ENCODE results near the gene RARS2. TPM values are rescaled to one million over a fixed set of nuclear protein-coding genes. Genes with fewer than 3 reads are reported as not detected.

The RARS2 gene
- total RNA-seq, 2 donors from 2014 or later: 49.7 to 57.0 TPM

DNA sequence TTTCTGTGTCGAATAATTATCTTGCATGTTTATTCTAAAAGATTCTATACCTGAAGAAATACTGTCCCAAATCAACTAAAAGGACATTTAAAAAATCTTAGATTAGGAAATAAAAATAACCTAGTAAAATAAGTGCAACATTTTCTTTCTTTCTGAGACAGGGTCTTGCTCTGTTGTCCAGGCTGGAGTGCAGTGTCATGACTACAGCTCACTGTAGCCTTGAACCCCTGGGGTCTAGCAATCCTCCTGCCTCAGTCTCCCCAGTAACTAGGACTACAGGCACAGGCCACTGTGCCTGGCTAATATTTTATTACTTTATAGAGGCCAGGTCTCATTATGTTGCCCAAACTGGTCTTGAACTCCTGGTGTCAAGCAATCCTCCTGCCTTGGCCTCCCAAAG, 48.7 kb downstream of the RARS2 start:
- no peaks in the 10 kb centered on the region for H3K4me1 Mint-ChIP-seq
- H3K9ac ChIP-seq (ENCODE audit: extremely low read depth, low read length, poor library complexity, severe bottlenecking): no peak overlapping the region
- 100% methylated on average over 1 of the region's 1 CpG; no CpG with 5 or more reads in 1 of the 2 experiments for WGBS, 2 experiments (ENCODE audit: insufficient coverage in 1 of 2, insufficient read length in 1 of 2)
- TF ChIP-seq CTCF (conservative IDR thresholded peaks at IDR 0.05): no peak
- no peak overlapping the region for H3K4me3 Mint-ChIP-seq
- peak overlapping the region; percentile 35 for H3K4me3 ChIP-seq (ENCODE audit: low read length)
- no peak for DNase-seq
- no peak overlapping the region for H3K27ac Mint-ChIP-seq
- H3K36me3 Mint-ChIP-seq (ENCODE audit: low read depth): peaks cover 71% of the 10 kb centered on the region
- H3K27me3 Mint-ChIP-seq (ENCODE audit: insufficient read depth): no peaks in the 10 kb centered on the region
- peaks cover 82% of the 10 kb centered on the region for H3K36me3 ChIP-seq (ENCODE audit: control insufficient read depth, insufficient read depth, low read length)
- H3K27ac ChIP-seq (ENCODE audit: low read depth, low read length): no peak overlapping the region
- peaks cover 14% of the 10 kb centered on the region for H3K9me3 Mint-ChIP-seq
- peaks cover 32% of the 10 kb centered on the region for H3K9me3 ChIP-seq (ENCODE audit: control insufficient read depth, low read length)
- no peaks in the 10 kb centered on the region for H3K4me1 ChIP-seq (ENCODE audit: control insufficient read depth, insufficient read depth, low read length)
- H3K27me3 ChIP-seq (ENCODE audit: control insufficient read depth, insufficient read depth, low read length, poor library complexity, severe bottlenecking): no peaks in the 10 kb centered on the region

DNA sequence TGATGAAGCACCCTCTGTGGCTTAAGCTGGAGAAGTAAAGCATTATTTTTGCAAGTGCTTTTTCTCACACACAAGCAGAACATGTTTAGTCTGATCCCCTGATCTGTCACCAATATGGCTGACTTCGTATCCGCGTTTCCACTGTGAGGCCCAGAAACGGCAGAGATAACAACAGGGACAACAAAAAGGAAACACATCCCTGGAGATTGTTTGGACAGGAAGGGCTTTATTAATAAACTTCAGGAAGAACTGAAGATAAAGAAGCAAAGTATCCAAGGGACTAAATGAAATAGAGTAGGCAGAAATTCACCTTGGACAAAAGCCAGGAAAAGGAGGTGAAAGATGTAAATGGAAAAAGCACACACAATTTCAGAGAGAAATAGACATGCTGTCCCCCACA, 49.2 kb downstream of the RARS2 start:
- no peak overlapping the region for H3K9ac ChIP-seq (ENCODE audit: extremely low read depth, low read length, poor library complexity, severe bottlenecking)
- H3K27ac Mint-ChIP-seq: no peak overlapping the region
- H3K9me3 ChIP-seq (ENCODE audit: control insufficient read depth, low read length): peaks cover 32% of the 10 kb centered on the region
- H3K4me3 ChIP-seq (ENCODE audit: low read length): peak overlapping the region; percentile 35
- no peak for TF ChIP-seq CTCF (conservative IDR thresholded peaks at IDR 0.05)
- no peak overlapping the region for H3K4me3 Mint-ChIP-seq
- peaks cover 81% of the 10 kb centered on the region for H3K36me3 ChIP-seq (ENCODE audit: control insufficient read depth, insufficient read depth, low read length)
- H3K4me1 ChIP-seq (ENCODE audit: control insufficient read depth, insufficient read depth, low read length): no peaks in the 10 kb centered on the region
- no peaks in the 10 kb centered on the region for H3K27me3 Mint-ChIP-seq (ENCODE audit: insufficient read depth)
- no peaks in the 10 kb centered on the region for H3K27me3 ChIP-seq (ENCODE audit: control insufficient read depth, insufficient read depth, low read length, poor library complexity, severe bottlenecking)
- 96 to 100% methylated on average over 1 to 4 of the region's 4 CpGs for WGBS, 2 experiments (ENCODE audit: insufficient coverage in 1 of 2, insufficient read length in 1 of 2)
- H3K27ac ChIP-seq (ENCODE audit: low read depth, low read length): no peak overlapping the region
- peaks cover 14% of the 10 kb centered on the region for H3K9me3 Mint-ChIP-seq
- no peak for DNase-seq
- peaks cover 70% of the 10 kb centered on the region for H3K36me3 Mint-ChIP-seq (ENCODE audit: low read depth)
- H3K4me1 Mint-ChIP-seq: no peaks in the 10 kb centered on the region

DNA sequence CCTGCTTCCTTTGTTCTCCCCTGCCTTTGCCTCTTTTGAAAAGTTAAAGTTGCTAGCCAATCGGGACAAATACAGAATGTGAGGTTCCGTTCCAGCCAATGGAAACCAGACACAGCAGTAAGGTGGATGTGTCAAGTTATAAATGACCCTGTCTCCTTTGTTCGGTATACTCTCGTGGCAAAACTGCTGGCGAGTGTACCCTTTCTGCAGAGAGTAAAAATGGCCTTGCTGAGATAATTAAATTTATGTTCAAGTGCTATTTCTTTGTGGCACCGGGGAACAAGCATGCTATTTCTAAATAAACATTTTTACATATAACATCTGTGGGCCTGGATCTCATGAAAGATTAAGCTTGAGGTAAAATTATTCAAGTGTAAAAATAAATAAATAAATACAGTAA, 50.2 kb downstream of the RARS2 start:
- H3K4me1 Mint-ChIP-seq: no peaks in the 10 kb centered on the region
- H3K27ac Mint-ChIP-seq: no peak overlapping the region
- Histone ChIP-seq H3K9ac (ENCODE audit: extremely low read depth, low read length, poor library complexity, severe bottlenecking) (no peak overlapping the region), H3K4me1 (ENCODE audit: control insufficient read depth, insufficient read depth, low read length) (no peaks in the 10 kb centered on the region), H3K9me3 (ENCODE audit: control insufficient read depth, low read length) (peaks cover 32% of the 10 kb centered on the region), H3K36me3 (ENCODE audit: control insufficient read depth, insufficient read depth, low read length) (peaks cover 81% of the 10 kb centered on the region), H3K27ac (ENCODE audit: low read depth, low read length) (no peak overlapping the region), H3K27me3 (ENCODE audit: control insufficient read depth, insufficient read depth, low read length, poor library complexity, severe bottlenecking) (no peaks in the 10 kb centered on the region), H3K4me3 (ENCODE audit: low read length) (no peak overlapping the region)
- TF ChIP-seq CTCF (conservative IDR thresholded peaks at IDR 0.05): no peak
- 95 to 100% methylated on average over 2 to 5 of the region's 6 CpGs for WGBS, 2 experiments (ENCODE audit: insufficient coverage in 1 of 2, insufficient read length in 1 of 2)
- peaks cover 14% of the 10 kb centered on the region for H3K9me3 Mint-ChIP-seq
- no peak overlapping the region for H3K4me3 Mint-ChIP-seq
- H3K36me3 Mint-ChIP-seq (ENCODE audit: low read depth): peaks cover 64% of the 10 kb centered on the region
- H3K27me3 Mint-ChIP-seq (ENCODE audit: insufficient read depth): no peaks in the 10 kb centered on the region
- DNase-seq: no peak

Data from endodermal cell (in vitro differentiated cells).